Trophoblast cell (in vitro differentiated cells and primary cell): ENCODE data around the gene ENPP3.
"Not testable (repeated sequence)": the region's sequence is repeated elsewhere in the genome, so short reads cannot be mapped to it uniquely, and the experiment has no call there.

ENCODE experiments used
- DNase-seq, 2 donors: peaks; one replicate each; pipeline ENCODE4 v3.0.0-alpha.2; 2016
- H2AFZ ChIP-seq: 2 replicates; pipeline ENCODE4 v1.6.1; 2013; ENCODE audit warnings: low read length, moderate library complexity, mild to moderate bottlenecking; ENCODE audit not compliant: insufficient read depth, poor library complexity
- H2AK5ac ChIP-seq: 2 replicates; pipeline ENCODE4 v1.6.1; 2013; ENCODE audit warnings: mild to moderate bottlenecking, low read length
- H2BK120ac ChIP-seq: 2 replicates; pipeline ENCODE4 v1.6.1; 2013; ENCODE audit warnings: low read length, mild to moderate bottlenecking, moderate library complexity; ENCODE audit not compliant: insufficient read depth, poor library complexity
- H2BK12ac ChIP-seq: 2 replicates; pipeline ENCODE4 v1.6.1; 2013; ENCODE audit warnings: mild to moderate bottlenecking, low read length, moderate library complexity
- H2BK5ac ChIP-seq: 2 replicates; pipeline ENCODE4 v1.6.1; 2013; ENCODE audit warnings: low read length, low read depth, moderate library complexity, mild to moderate bottlenecking; ENCODE audit not compliant: poor library complexity
- H3K14ac ChIP-seq: 2 replicates; pipeline ENCODE4 v1.6.1; 2013; ENCODE audit warnings: mild to moderate bottlenecking, low read length
- H3K18ac ChIP-seq: 2 replicates; pipeline ENCODE4 v1.6.1; 2013; ENCODE audit warnings: mild to moderate bottlenecking, low read length
- H3K23ac ChIP-seq: 2 replicates; pipeline ENCODE4 v1.6.1; 2013; ENCODE audit warnings: low read length
- H3K27ac ChIP-seq: 2 replicates; pipeline ENCODE4 v1.5.1; 2013; ENCODE audit warnings: low read depth, mild to moderate bottlenecking, inconsistent platforms, low read length, moderate library complexity
- H3K27me3 ChIP-seq: 2 replicates; pipeline ENCODE4 v1.6.1; 2013; ENCODE audit warnings: inconsistent platforms, mild to moderate bottlenecking, low read length, moderate library complexity; ENCODE audit not compliant: insufficient read depth
- H3K36me3 ChIP-seq, 2 experiments: 1 replicate in 1 of 2; 2 replicates in 1 of 2; pipeline ENCODE4 v1.6.1; 2013; ENCODE audit warnings: low read length in 2 of 2, mild to moderate bottlenecking in 2 of 2, moderate library complexity in 1 of 2; ENCODE audit not compliant: insufficient read depth in 2 of 2, control insufficient read depth in 1 of 2
- H3K4ac ChIP-seq: 2 replicates; pipeline ENCODE4 v1.6.1; 2013; ENCODE audit warnings: low read depth, mild to moderate bottlenecking, low read length, moderate library complexity
- H3K4me1 ChIP-seq, 2 experiments: 1 replicate in 1 of 2; 2 replicates in 1 of 2; pipeline ENCODE4 v1.6.1; 2013; ENCODE audit warnings: low read length in 2 of 2, mild to moderate bottlenecking in 2 of 2, moderate library complexity in 1 of 2; ENCODE audit not compliant: insufficient read depth in 2 of 2, control insufficient read depth in 1 of 2
- H3K4me2 ChIP-seq: 2 replicates; pipeline ENCODE4 v1.6.1; 2013; ENCODE audit warnings: inconsistent platforms, mild to moderate bottlenecking, low read length, moderate library complexity
- H3K4me3 ChIP-seq: 2 replicates; pipeline ENCODE4 v1.5.1; 2013; ENCODE audit warnings: mild to moderate bottlenecking, low read depth, low read length, inconsistent platforms
- H3K79me1 ChIP-seq: one replicate; pipeline ENCODE4 v1.6.1; 2013; ENCODE audit warnings: low read length
- H3K79me2 ChIP-seq: 2 replicates; pipeline ENCODE4 v1.6.1; 2013; ENCODE audit warnings: low read length, mild to moderate bottlenecking; ENCODE audit not compliant: control insufficient read depth, insufficient read depth, poor library complexity
- H3K9ac ChIP-seq: 2 replicates; pipeline ENCODE4 v1.6.1; 2013; ENCODE audit warnings: mild to moderate bottlenecking, low read length
- H3K9me3 ChIP-seq: 2 replicates; pipeline ENCODE4 v1.6.1; 2013; ENCODE audit warnings: low read depth, mild to moderate bottlenecking, control low read depth, inconsistent platforms, low read length; ENCODE audit not compliant: insufficient read depth
- H4K12ac ChIP-seq: 2 replicates; pipeline ENCODE4 v1.6.1; 2013; ENCODE audit warnings: low read depth, mild to moderate bottlenecking, low read length, moderate library complexity
- H4K8ac ChIP-seq: 2 replicates; pipeline ENCODE4 v1.6.1; 2013; ENCODE audit warnings: low read depth, mild to moderate bottlenecking, low read length, moderate library complexity
- H4K91ac ChIP-seq: one replicate; pipeline ENCODE4 v1.6.1; 2013; ENCODE audit warnings: low read depth, mild to moderate bottlenecking, low read length, moderate library complexity
- WGBS: extraction: QIAGEN DNeasy Blood & Tissue Kit; methylation state at CpG from one replicate; pipeline ENCODE4 v1.1.7; 2013; ENCODE audit warnings: missing lambda C conversion rate; ENCODE audit not compliant: insufficient read length, insufficient coverage; ENCODE audit errors: extremely low coverage; 5-methylcytosine and 5-hydroxymethylcytosine counted together

The ENPP3 gene

GRCh38 chr6:131749023-131749422 is 111.9 kb downstream of the ENPP3 start:
- H4K91ac ChIP-seq, result no peak overlapping the region
- H3K4me1 ChIP-seq, result no peaks in the 10 kb centered on the region
- no peak overlapping the region for H2BK120ac ChIP-seq
- no peak overlapping the region for H2AFZ ChIP-seq
- no peak overlapping the region for H3K4me3 ChIP-seq
- H4K8ac ChIP-seq, result no peak overlapping the region
- H3K27me3 ChIP-seq, result no peaks in the 10 kb centered on the region
- no peak overlapping the region for H3K14ac ChIP-seq
- no peak overlapping the region for H2BK12ac ChIP-seq
- no peaks in the 10 kb centered on the region for H3K79me1 ChIP-seq
- H3K36me3 ChIP-seq, result no peaks in the 10 kb centered on the region
- H4K12ac ChIP-seq, result no peak overlapping the region
- no peaks in the 10 kb centered on the region for H3K9me3 ChIP-seq
- no peak overlapping the region for H2BK5ac ChIP-seq
- no CpG with 5 or more reads among the region's 7 CpGs for WGBS
- no peak overlapping the region for H3K27ac ChIP-seq
- H3K4ac ChIP-seq, result no peak overlapping the region
- no peak overlapping the region for H2AK5ac ChIP-seq
- H3K9ac ChIP-seq, result no peak overlapping the region
- no peak overlapping the region for H3K4me2 ChIP-seq
- H3K23ac ChIP-seq, result no peak overlapping the region
- H3K79me2 ChIP-seq, result no peaks in the 10 kb centered on the region
- H3K18ac ChIP-seq, result no peak overlapping the region
- DNase-seq, result no peak

GRCh38 chr6:131751012-131751715 is 114.1 kb downstream of the ENPP3 start:
- not testable (repeated sequence) for H3K18ac ChIP-seq, H2AK5ac ChIP-seq, H3K27me3 ChIP-seq, H3K9ac ChIP-seq, H3K4me1 ChIP-seq, DNase-seq, H3K79me1 ChIP-seq, H3K14ac ChIP-seq, H3K4ac ChIP-seq, H3K23ac ChIP-seq, H2BK5ac ChIP-seq, H2BK120ac ChIP-seq, H3K27ac ChIP-seq, H4K8ac ChIP-seq, H3K4me3 ChIP-seq, H3K36me3 ChIP-seq, H4K12ac ChIP-seq, H2AFZ ChIP-seq, H3K9me3 ChIP-seq, H4K91ac ChIP-seq, H2BK12ac ChIP-seq, H3K4me2 ChIP-seq, H3K79me2 ChIP-seq
- no CpG with 5 or more reads among the region's 10 CpGs for WGBS

GRCh38 chr6:131754088-131754487 is 117.0 kb downstream of the ENPP3 start:
- Histone ChIP-seq H4K8ac (no peak overlapping the region), H3K9ac (no peak overlapping the region), H3K27ac (no peak overlapping the region), H3K18ac (no peak overlapping the region), H3K14ac (no peak overlapping the region), H3K23ac (no peak overlapping the region), H3K27me3 (no peaks in the 10 kb centered on the region), H4K12ac (no peak overlapping the region), H4K91ac (no peak overlapping the region), H3K79me1 (no peaks in the 10 kb centered on the region), H3K4me1 (no peaks in the 10 kb centered on the region), H3K4ac (no peak overlapping the region), H2BK12ac (no peak overlapping the region), H3K4me2 (no peak overlapping the region), H2AFZ (no peak overlapping the region), H3K9me3 (no peaks in the 10 kb centered on the region), H3K79me2 (no peaks in the 10 kb centered on the region), H2AK5ac (no peak overlapping the region), H2BK5ac (no peak overlapping the region), H3K4me3 (no peak overlapping the region), H2BK120ac (no peak overlapping the region), H3K36me3 (no peaks in the 10 kb centered on the region)
- no CpG with 5 or more reads among the region's 1 CpG for WGBS
- DNase-seq, result no peak

GRCh38 chr6:131754715-131755567 is 117.8 kb downstream of the ENPP3 start:
- H2AK5ac ChIP-seq, result no peak overlapping the region
- no peak overlapping the region for H2BK120ac ChIP-seq
- no peaks in the 10 kb centered on the region for H3K79me2 ChIP-seq
- no peak overlapping the region for H3K4ac ChIP-seq
- H3K23ac ChIP-seq, result no peak overlapping the region
- no CpG with 5 or more reads among the region's 9 CpGs for WGBS
- no peaks in the 10 kb centered on the region for H3K4me1 ChIP-seq
- H3K27ac ChIP-seq, result no peak overlapping the region
- H3K4me3 ChIP-seq, result no peak overlapping the region
- H3K14ac ChIP-seq, result no peak overlapping the region
- no peak overlapping the region for H2BK5ac ChIP-seq
- H3K79me1 ChIP-seq, result no peaks in the 10 kb centered on the region
- H3K36me3 ChIP-seq, result no peaks in the 10 kb centered on the region
- H4K8ac ChIP-seq, result no peak overlapping the region
- H2AFZ ChIP-seq, result no peak overlapping the region
- no peak overlapping the region for H4K12ac ChIP-seq
- no peak overlapping the region for H3K4me2 ChIP-seq
- H3K18ac ChIP-seq, result no peak overlapping the region
- H3K27me3 ChIP-seq, result no peaks in the 10 kb centered on the region
- no peaks in the 10 kb centered on the region for H3K9me3 ChIP-seq
- no peak overlapping the region for H4K91ac ChIP-seq
- no peak for DNase-seq
- H2BK12ac ChIP-seq, result no peak overlapping the region
- H3K9ac ChIP-seq, result no peak overlapping the region
